ENCODE data around the gene SHC1.
A peak's percentile ranks its signal among the peaks of the same experiment; 100 is the strongest.

SHC1 gene

GRCh38 chr1:154973344-154974101 lies 3.0 kb upstream of the SHC1 start:
- peak; percentile 93 for DNase-seq

DNA sequence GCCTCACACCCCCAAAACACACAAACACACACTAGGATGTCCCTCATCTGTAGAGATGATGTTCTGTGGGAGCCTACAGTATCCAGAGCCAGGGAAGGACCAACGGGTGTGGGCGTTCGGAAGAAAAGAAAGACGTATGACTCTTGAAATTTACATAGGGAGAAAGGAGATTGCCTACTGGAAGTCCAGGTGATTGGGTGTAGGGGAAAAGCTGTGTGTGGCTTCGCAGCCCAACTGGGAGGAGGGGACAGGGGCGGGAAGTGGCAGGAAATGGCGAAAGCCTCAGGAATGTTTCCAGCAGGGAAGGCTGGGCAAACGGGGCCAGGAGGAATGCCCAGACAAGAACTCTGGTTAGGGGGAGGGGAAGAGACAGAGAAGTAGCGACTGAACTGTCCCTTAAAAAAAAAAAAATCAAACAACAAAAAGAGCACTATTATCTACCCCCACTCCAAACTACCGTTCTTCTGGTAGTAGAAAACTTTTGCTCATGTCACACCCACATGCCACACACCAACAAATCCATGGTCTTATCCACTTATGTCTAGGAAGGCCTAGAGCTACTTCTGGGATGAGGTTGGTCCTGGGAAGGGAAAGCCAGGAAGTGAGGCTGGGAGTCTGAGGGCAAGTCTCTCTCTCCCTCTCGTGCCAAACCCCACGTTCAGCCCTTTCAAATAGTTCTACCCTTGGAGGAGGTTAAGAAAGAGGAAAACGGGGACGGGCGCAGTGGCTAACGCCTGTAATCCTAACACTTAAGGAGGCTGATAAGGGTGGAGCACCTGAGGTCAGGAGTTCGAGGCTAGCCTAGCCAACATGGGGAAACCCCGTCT lies 2.2 kb upstream of the SHC1 start:
- DNase-seq: no peak

DNA sequence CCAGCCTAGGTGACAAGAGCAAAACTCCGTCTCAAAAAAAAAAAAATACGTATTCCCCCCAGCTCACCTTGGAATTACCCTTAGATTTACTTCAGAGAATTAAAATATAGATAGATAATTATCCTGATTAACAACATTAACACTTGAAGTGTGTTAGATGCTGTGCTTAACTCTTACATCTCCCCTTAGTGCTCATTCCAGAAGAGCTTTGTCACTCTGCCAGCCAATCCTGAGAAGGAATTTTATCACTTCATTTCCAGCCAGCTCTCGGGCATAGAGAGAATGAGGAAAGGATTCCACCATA lies 1.6 kb upstream of the SHC1 start:
- no peak for DNase-seq

DNA sequence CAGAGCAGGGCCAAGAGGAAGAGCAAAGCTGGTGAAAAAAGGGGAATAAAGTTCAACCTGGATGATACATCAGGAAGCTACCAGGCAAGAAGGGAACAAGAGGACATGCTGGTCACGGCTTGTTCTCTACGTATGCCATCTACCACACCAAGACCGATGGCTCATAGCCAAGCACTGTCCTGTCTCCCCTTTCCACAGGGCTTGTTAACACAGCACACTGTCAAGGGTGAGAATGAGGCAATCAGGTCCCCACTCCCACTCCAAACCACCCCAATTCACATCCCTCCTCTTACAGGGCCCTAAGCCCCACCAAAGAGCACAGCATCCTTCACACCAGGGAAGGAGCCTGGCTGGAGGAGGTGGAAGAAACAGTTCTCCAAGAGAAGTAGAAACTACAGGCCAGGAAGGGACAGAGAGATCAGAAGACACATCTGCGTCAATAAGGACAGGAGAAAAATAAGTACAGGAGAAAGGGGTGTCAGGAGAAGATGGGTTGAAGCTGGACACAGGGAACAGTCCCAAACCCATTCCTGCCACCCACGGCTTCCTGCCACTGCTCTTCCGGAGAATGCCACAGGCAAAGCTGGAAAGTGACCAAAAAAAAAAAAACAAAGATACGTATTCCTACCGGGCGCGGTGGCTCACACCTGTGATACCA lies 923 bp upstream of the SHC1 start:
- no peak for DNase-seq

DNA sequence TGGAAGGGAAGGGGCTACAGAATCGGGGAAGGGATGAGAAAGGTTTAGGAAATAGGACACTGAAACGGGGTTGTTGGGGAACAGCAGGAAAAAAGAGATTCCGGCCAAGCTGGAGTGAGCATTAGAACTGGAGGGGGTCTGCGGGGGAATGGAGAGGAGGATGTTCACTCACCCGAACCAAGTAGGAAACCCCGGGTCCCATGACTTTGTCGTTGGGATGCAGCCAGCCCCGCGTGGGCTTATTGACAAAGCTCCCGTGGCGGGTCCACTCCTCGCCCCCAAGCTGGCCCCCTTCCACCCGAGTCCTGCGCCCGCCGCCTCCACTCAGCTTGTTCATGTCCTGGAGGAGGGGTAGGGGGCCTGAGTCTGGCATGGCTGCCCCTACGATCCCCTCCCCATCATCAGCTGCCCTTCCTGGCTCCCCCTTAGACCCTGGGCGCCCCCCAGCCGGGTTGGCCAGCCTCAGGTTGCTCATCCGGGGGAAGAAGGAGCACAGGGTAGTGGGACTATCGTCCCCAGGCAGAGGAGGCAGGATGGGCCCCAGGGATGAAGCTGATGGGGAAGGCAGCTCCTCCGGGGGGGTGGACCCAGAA lies 591 bp downstream of the SHC1 start:
- no peak for DNase-seq

GRCh38 chr1:154969246-154969645 lies 1.3 kb downstream of the SHC1 start:
- no peak for DNase-seq

- no peak for DNase-seq
Measured at GRCh38 chr1:154968731-154969130, 1.8 kb downstream of the SHC1 start.

- no peak for DNase-seq
Measured at GRCh38 chr1:154967331-154967950, 3.1 kb downstream of the SHC1 start.

DNA sequence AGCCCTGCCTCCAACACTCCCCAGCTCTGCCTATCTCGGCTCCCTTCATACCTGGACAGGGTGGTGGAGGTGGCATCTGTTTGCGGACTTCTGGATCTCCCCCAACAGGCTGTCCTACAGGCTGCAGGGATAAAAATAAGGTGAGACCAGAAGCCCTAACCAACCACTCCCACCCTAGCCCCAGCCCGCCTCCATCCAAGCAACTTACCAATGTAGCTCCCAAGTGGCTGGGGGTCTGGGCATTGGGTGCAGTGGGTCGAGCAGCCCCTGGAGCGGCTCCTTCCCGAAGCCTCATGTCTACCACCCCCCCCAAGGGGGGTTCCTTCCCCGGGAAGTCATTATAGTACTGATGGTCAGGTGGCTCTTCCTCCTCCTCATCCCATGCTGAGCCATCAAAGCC lies 4.4 kb downstream of the SHC1 start:
- no peak for DNase-seq

DNA sequence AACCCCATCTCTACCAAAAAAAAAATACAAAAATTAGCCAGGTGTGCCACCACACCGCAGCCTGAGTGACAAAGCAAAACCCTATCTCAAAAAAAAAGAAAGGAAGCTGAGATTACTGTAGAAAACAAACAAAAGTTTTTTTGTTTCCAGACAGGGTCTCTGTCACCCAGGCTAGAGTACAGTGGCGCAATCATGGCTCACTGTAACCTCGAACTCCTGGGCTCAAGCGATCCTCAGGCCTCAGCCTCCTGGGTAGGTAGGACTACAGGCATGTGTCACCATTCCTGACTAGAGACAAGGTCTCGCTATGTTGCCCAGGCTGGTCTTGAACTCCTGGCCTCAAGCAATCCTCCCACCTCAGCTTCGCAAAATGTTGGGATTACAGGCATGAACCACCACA lies 6.2 kb downstream of the SHC1 start:
- DNase-seq: no peak

GRCh38 chr1:154963643-154964042 lies 6.9 kb downstream of the SHC1 start:
- DNase-seq: no peak

GRCh38 chr1:154962795-154963330 lies 7.7 kb downstream of the SHC1 start:
- DNase-seq: no peak

- DNase-seq: no peak
Measured at GRCh38 chr1:154962156-154962749, 8.3 kb downstream of the SHC1 start.

- peak; percentile 84 for DNase-seq
Measured at GRCh38 chr1:154961207-154962155, 9.1 kb downstream of the SHC1 start, which contains the start of gene PYGO2. TSS of gene PYGO2 (minus strand) at chr1:154961782. CDS start at chr1:154961576, 206 bp downstream.

- no peak for DNase-seq
Measured at GRCh38 chr1:154960446-154961136, 10.0 kb downstream of the SHC1 start.

DNA sequence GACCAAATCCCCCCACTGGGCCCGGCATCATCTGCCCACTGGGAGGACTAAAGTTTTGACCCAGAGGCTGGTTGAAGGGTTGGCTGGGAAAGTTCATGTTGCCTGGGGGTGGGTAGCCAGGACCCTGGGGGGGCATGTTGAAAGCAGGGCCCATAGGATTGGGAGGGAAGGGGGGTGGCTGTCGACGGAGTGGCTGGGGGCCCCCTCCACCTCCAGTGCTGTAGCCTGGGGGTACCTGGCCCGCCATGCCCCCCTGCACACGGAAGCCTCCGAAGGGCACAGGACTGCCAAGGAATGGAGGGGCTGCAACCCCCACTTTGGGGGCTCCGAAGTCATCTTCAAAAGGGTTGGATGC lies 11.1 kb downstream of the SHC1 start:
- DNase-seq: no peak

DNA sequence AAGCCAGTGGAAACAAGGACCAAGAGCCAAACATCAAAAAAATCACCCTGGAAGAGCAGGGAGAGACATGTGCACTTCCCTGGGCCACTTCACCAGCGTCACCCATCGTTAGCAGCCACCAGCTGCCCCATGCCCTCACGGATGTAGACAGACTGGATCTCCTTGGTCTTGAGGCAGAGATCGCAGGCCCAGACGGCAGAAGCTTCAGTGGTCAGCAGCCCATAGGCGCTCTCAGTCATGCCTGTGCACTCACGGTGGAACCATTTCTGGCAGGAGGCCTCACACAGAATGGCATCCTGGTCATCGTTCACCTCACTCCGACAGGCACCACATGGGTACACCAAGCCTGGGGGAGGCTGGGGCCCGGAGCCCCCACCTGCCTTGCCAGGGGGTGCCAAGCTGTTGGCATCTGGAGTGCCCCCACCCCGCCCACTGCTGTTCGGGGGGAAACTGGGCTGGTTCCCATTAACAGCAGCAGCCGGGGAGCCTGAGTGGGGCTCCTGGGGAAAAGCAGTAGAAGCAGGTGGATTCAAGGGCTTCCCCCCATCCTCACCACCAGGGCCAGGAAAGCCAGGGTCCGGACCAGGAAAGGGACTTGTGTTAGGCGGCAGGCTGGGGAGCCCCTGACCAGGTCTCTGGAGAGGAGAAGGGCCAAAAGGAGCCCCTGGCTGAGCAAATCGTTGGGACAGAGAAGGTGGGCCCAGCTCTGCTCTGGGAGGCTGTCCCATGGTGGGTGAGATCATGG lies 11.7 kb downstream of the SHC1 start:
- no peak for DNase-seq

- no peak for DNase-seq
Measured at GRCh38 chr1:154958036-154958435, 12.5 kb downstream of the SHC1 start.

GRCh38 chr1:154957091-154957657 lies 13.4 kb downstream of the SHC1 start:
- no peak for DNase-seq

All from activated naive CD4-positive, alpha-beta T cell treated with Interleukin-2 at 50 U/mL for 16 hours (primary cell).